Measurements from ENCODE around the gene MAP3K20. TPM values are rescaled to one million over a fixed set of nuclear protein-coding genes. Genes with fewer than 3 reads are reported as not detected.
"Not testable (repeated sequence)": the region's sequence is repeated elsewhere in the genome, so short reads cannot be mapped to it uniquely, and the experiment has no call there.

MAP3K20 gene
- total RNA-seq, 2 donors from 2014 or later, result 4.3 to 12.0 TPM

- DNase-seq (ENCODE audit: low spot score in 2 of 2), result no peak
- Mint-ChIP-seq H3K36me3 (no peaks in the 10 kb centered on the region), H3K9me3 (no peaks in the 10 kb centered on the region), H3K27ac (no peak overlapping the region)
- ATAC-seq, result no peak
Measured at GRCh38 chr2:173095356-173095755, 19.7 kb downstream of the MAP3K20 start.

- ATAC-seq (no peak), DNase-seq (ENCODE audit: low spot score in 2 of 2) (no peak)
- Mint-ChIP-seq H3K27ac (no peak overlapping the region), H3K9me3 (no peaks in the 10 kb centered on the region), H3K36me3 (no peaks in the 10 kb centered on the region)
Measured at GRCh38 chr2:173099271-173099670, 23.6 kb downstream of the MAP3K20 start.

- Mint-ChIP-seq H3K9me3 (no peaks in the 10 kb centered on the region), H3K36me3 (no peaks in the 10 kb centered on the region), H3K27ac (no peak overlapping the region)
- ATAC-seq (peak in 1 of 2 donors; percentile 76), DNase-seq (ENCODE audit: low spot score in 2 of 2) (no peak)
Measured at GRCh38 chr2:173099804-173100203, 24.2 kb downstream of the MAP3K20 start.

GRCh38 chr2:173101687-173102086 lies 26.0 kb downstream of the MAP3K20 start:
- Mint-ChIP-seq H3K9me3 (no peaks in the 10 kb centered on the region), H3K27ac (no peak overlapping the region), H3K36me3 (no peaks in the 10 kb centered on the region)
- no peak for DNase-seq (ENCODE audit: low spot score in 2 of 2)
- ATAC-seq, result peak; percentile 49 to 87

DNA sequence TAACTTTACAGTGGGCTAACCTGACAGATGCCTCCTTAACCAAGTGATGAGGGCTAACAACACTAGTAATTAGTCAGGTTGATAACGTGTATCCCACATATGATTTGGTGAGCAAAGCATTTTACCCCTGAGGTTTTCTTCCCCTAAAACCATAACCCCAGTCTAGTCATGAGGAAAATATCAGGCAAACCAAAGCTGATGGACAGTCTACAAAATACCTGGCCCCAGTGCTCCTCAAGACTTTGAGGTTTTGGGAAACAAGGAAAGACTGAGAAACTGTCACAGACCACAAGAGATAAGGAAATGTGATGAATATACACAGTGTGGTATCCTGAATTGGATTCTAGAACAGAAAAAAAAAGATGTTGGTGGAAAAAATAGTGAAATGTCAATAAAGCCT lies 28.5 kb downstream of the MAP3K20 start:
- H3K36me3 Mint-ChIP-seq, result no peaks in the 10 kb centered on the region
- no peaks in the 10 kb centered on the region for H3K9me3 Mint-ChIP-seq
- H3K27ac Mint-ChIP-seq, result no peak overlapping the region

GRCh38 chr2:173106959-173107628 lies 31.4 kb downstream of the MAP3K20 start:
- no peak overlapping the region for H3K27ac Mint-ChIP-seq
- peaks cover 0 to 4% of the 10 kb centered on the region in 2 donors for H3K9me3 Mint-ChIP-seq
- no peak for DNase-seq (ENCODE audit: low spot score in 2 of 2)
- no peak for ATAC-seq
- H3K36me3 Mint-ChIP-seq, result no peaks in the 10 kb centered on the region

More for the DNA sequence above, 28.5 kb downstream of the MAP3K20 start:
- ATAC-seq, result no peak
- no peak for DNase-seq (ENCODE audit: low spot score in 2 of 2)

DNA sequence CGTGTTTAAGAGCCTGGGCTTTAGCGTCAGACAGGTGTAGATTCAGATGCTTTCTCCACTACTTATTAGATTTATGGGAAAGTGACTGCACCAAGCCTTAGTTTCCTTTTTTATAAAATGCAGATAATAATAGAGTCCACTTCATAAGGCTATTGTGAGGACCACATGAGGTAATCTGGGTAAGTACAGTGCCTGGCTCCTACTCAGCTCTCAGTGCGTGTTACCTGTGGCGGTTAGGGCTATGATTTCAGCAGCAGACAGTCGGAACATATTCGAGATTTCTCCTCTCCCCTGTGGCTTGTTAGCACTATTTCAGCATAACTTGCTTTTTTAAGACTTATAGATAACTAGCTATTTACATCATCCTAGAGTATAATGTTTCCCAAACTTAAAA lies 32.0 kb downstream of the MAP3K20 start:
- peaks cover 0 to 4% of the 10 kb centered on the region in 2 donors for H3K9me3 Mint-ChIP-seq
- H3K36me3 Mint-ChIP-seq, result no peaks in the 10 kb centered on the region
- no peak overlapping the region for H3K27ac Mint-ChIP-seq
- DNase-seq (ENCODE audit: low spot score in 2 of 2), result no peak
- ATAC-seq, result no peak

- Mint-ChIP-seq H3K36me3 (peaks cover 0 to 8% of the 10 kb centered on the region in 2 donors), H3K9me3 (peaks cover 4 to 12% of the 10 kb centered on the region in 2 donors), H3K27ac (no peak overlapping the region)
- DNase-seq (ENCODE audit: low spot score in 2 of 2), result no peak
- ATAC-seq, result no peak
Measured at GRCh38 chr2:173109253-173110188, 33.9 kb downstream of the MAP3K20 start.

DNA sequence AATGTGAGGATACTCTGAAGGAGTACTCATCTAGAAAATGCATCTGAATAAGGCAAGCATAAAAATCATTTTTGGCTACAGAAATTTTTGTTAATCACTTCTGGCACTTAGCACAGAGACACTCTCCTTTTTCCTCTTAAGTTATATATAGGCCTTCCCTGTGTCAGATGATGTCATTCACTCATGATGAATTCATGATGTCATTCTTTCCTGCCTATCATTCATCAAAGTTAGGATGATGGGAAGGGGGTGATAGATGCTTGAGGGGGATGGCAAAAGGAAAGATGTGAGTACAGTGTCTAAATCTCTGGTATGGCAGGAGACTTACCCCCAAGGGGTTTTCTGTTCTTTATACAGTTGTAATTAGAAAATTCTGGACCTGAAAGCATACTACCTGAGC lies 42.0 kb downstream of the MAP3K20 start:
- DNase-seq (ENCODE audit: low spot score in 2 of 2) (no peak), ATAC-seq (no peak)
- peaks cover 0 to 11% of the 10 kb centered on the region in 2 donors for H3K36me3 Mint-ChIP-seq

DNA sequence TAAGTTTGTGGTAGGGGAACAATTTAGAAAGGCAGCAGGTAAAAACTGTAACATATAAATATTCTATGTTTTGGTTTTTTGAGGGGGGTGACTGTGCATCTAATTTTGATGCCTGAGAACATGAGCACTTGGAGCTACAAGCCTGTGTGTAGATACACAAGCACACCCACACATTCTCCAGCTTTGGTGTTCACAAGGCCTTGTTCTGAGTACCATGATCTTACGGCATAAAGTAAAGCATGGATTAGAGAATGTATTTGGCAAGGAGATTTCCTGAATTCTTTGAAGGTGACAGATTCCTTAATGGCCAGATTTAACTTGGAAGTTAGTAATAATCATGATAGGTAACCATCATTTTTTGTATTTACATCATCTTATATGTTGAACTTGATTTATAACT lies 42.7 kb downstream of the MAP3K20 start:
- Mint-ChIP-seq H3K9me3 (peaks cover 0 to 5% of the 10 kb centered on the region in 2 donors), H3K36me3 (peaks cover 0 to 11% of the 10 kb centered on the region in 2 donors), H3K27ac (no peak overlapping the region)
- ATAC-seq, result no peak
- no peak for DNase-seq (ENCODE audit: low spot score in 2 of 2)

More for the DNA sequence above, 42.0 kb downstream of the MAP3K20 start:
- Mint-ChIP-seq H3K9me3 (peaks cover 0 to 12% of the 10 kb centered on the region in 2 donors), H3K27ac (no peak overlapping the region)

DNA sequence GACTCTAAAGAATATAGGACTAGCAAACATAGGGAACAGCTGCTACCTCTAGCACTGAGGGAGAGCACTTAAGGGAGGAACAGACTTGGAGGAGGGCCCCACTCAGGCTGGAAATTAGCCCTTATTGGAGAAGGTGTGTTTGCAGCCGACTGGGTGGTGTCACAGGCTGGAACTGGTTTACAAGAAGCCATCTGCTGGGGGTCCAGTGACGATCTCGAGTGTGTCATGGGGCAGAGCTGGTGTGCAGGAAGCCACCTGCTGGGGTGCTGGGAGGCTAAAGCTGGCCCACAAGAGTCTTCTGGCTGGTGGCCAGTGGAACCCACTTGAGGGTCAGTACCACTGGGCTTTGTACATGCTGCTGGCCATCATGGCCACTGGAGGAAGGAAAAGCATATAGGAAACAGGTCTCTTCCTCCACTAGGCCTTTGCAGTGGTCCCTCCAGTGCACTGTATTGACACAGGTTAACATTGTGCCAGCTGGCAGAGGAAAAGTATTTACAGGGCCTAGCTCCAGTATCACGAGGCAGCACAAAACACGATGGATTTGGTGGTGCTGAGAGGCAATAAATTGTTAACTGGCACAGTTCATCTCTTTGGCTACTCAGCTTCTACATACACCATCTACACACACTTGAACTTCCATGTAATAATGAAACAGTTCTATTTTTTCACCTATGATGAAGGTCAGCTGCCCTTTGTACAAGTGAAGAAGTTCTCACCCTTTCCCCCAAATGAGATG lies 43.6 kb downstream of the MAP3K20 start:
- no peak overlapping the region for H3K27ac Mint-ChIP-seq
- DNase-seq (ENCODE audit: low spot score in 2 of 2) (no peak), ATAC-seq (no peak)
- peaks cover 0 to 1% of the 10 kb centered on the region in 2 donors for H3K9me3 Mint-ChIP-seq
- H3K36me3 Mint-ChIP-seq, result peaks cover 0 to 6% of the 10 kb centered on the region in 2 donors

- no peaks in the 10 kb centered on the region for H3K36me3 Mint-ChIP-seq
- ATAC-seq (peak in 1 of 2 donors; percentile 26), DNase-seq (ENCODE audit: low spot score in 2 of 2) (no peak)
- H3K9me3 Mint-ChIP-seq, result no peaks in the 10 kb centered on the region
- no peak overlapping the region for H3K27ac Mint-ChIP-seq
Measured at GRCh38 chr2:173119944-173120343, 44.3 kb downstream of the MAP3K20 start.

DNA sequence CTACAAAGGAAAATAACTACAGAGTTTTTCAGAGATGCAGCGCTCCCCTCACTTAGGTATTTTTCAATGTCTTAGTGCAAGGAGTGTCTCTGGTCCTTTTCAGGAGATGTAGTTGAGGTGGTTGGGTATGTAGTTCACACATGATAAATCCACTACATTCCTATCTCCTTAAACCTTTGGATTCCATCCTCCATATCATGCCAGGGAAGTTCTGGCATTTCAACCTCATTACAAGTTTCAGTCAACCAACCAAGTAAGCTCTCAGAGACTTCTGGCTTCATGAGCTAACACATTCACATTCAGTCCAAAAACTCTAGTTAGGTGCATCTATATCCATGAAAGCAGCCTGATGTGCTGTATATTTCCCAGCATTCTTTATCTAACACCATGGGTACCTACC lies 47.3 kb downstream of the MAP3K20 start:
- ATAC-seq (no peak), DNase-seq (ENCODE audit: low spot score in 2 of 2) (no peak)
- Mint-ChIP-seq H3K27ac (no peak overlapping the region), H3K36me3 (no peaks in the 10 kb centered on the region), H3K9me3 (no peaks in the 10 kb centered on the region)

GRCh38 chr2:173124441-173124840 lies 48.8 kb downstream of the MAP3K20 start:
- H3K27ac Mint-ChIP-seq, result no peak overlapping the region
- no peaks in the 10 kb centered on the region for H3K36me3 Mint-ChIP-seq
- ATAC-seq (no peak), DNase-seq (ENCODE audit: low spot score in 2 of 2) (no peak)
- H3K9me3 Mint-ChIP-seq, result no peaks in the 10 kb centered on the region

GRCh38 chr2:173126819-173127218 lies 51.2 kb downstream of the MAP3K20 start:
- H3K9me3 Mint-ChIP-seq, result no peaks in the 10 kb centered on the region
- no peaks in the 10 kb centered on the region for H3K36me3 Mint-ChIP-seq
- DNase-seq (ENCODE audit: low spot score in 2 of 2), result no peak
- H3K27ac Mint-ChIP-seq, result no peak overlapping the region
- no peak for ATAC-seq

DNA sequence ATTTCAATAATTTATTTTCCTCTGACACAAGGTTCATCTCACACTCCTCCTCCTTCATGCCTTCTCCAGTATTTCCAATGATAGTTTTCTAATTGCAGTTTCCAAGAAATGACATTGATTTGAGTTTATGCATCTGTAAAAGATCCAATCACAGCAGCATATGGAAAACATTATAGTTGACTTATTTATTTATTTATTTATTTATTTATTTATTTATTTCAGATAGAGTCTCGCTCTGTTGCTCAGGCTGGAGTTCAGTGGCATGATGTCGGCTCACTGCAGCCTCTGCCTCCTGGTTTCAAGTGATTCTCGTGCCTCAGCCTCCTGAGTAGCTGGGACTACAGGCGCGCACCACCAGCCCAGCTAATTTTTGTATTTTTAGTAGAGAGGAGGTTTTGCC lies 52.5 kb downstream of the MAP3K20 start:
- not testable (repeated sequence) for H3K36me3 Mint-ChIP-seq; H3K27ac Mint-ChIP-seq; H3K9me3 Mint-ChIP-seq; DNase-seq (ENCODE audit: low spot score in 2 of 2); ATAC-seq

All from activated naive CD4-positive, alpha-beta T cell treated with anti-CD3 and anti-CD28 coated beads, Interleukin-2, amount 50 U/mL, for 72 hours (primary cell).